Measurements from ENCODE around the gene UBR4.

DNA sequence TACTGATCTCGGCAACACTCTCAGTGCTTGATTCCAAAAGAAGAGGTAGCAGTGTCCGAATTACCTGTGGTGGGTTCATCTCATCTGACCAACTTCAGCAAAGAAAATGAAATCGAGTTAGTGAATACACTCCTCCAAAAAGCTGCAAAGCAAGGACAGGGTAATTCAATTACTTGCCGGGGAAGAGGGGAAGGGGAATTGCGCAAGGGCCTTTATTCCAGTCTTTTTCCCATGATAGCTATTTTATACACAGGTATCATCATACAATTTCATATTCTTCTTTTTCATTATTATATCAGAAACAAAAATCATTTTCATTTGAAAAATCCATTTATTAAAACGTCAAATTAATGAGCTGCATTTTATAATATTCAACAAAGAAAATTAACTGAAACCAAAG, 42.9 kb downstream of the UBR4 start:
- no peak for TF ChIP-seq ZNF384 (IDR thresholded peaks at IDR 0.05)
- no peak for TF ChIP-seq SUZ12 (IDR thresholded peaks at IDR 0.05)
- no peak for TF ChIP-seq FOXM1 (IDR thresholded peaks at IDR 0.05; ENCODE audit: borderline replicate concordance)
- TF ChIP-seq FOXA1 (IDR thresholded peaks at IDR 0.05) = no peak
- TF ChIP-seq ARNT (IDR thresholded peaks at IDR 0.05) = no peak
- TF ChIP-seq SP1 (IDR thresholded peaks at IDR 0.05) = no peak
- no peak for TF ChIP-seq CTBP1 (IDR thresholded peaks at IDR 0.05; ENCODE audit: borderline replicate concordance)
- no peak for TF ChIP-seq BHLHE40 (IDR thresholded peaks at IDR 0.05; ENCODE audit: borderline replicate concordance)
